Fibroblast of the conjunctiva (primary cell): Measurements from ENCODE around the gene SHC4.

ENCODE experiments used
- DNase-seq: peaks from one replicate; pipeline ENCODE4 v3.0.0-alpha.2; 2010; ENCODE audit warnings: low read depth

SHC4 gene

GRCh38 chr15:48845123-48845522, 118.6 kb downstream of the SHC4 start:
- DNase-seq, result no peak

GRCh38 chr15:48842501-48842900, 121.2 kb downstream of the SHC4 start:
- no peak for DNase-seq

- DNase-seq, result no peak
Observed at GRCh38 chr15:48834756-48835155, 129.0 kb downstream of the SHC4 start.

GRCh38 chr15:48833526-48834239, 130.0 kb downstream of the SHC4 start:
- DNase-seq, result no peak

GRCh38 chr15:48832648-48833047, 131.1 kb downstream of the SHC4 start:
- no peak for DNase-seq

GRCh38 chr15:48828906-48829305, 134.8 kb downstream of the SHC4 start:
- no peak for DNase-seq

GRCh38 chr15:48828471-48828870, 135.2 kb downstream of the SHC4 start:
- DNase-seq, result no peak

- DNase-seq, result no peak
Observed at GRCh38 chr15:48825075-48825474, 138.6 kb downstream of the SHC4 start.

GRCh38 chr15:48823706-48824105, 140.0 kb downstream of the SHC4 start:
- DNase-seq, result no peak

GRCh38 chr15:48823237-48823636, 140.5 kb downstream of the SHC4 start:
- DNase-seq, result no peak

GRCh38 chr15:48814286-48814685, 149.4 kb downstream of the SHC4 start:
- DNase-seq, result no peak

GRCh38 chr15:48811325-48811958, 152.3 kb downstream of the SHC4 start:
- DNase-seq, result no peak

- DNase-seq, result peak; percentile 100
Observed at GRCh38 chr15:48810414-48811324, 153.1 kb downstream of the SHC4 start, which contains the start of gene CEP152. TSS of gene CEP152 (minus strand) at chr15:48811069. CDS start at chr15:48805649, 5,420 bp downstream.

- no peak for DNase-seq
Observed at GRCh38 chr15:48806151-48806550, 157.6 kb downstream of the SHC4 start.

- DNase-seq, result no peak
Observed at GRCh38 chr15:48805591-48805990, 158.1 kb downstream of the SHC4 start.

GRCh38 chr15:48803877-48804276, 159.8 kb downstream of the SHC4 start:
- no peak for DNase-seq

GRCh38 chr15:48802867-48803266, 160.9 kb downstream of the SHC4 start:
- peak; percentile 72 for DNase-seq

GRCh38 chr15:48802257-48802656, 161.5 kb downstream of the SHC4 start:
- DNase-seq, result no peak

- DNase-seq, result peak; percentile 27
Observed at GRCh38 chr15:48800811-48801455, 162.8 kb downstream of the SHC4 start.

- DNase-seq, result no peak
Observed at GRCh38 chr15:48800245-48800644, 163.5 kb downstream of the SHC4 start.

- no peak for DNase-seq
Observed at GRCh38 chr15:48798319-48798718, 165.4 kb downstream of the SHC4 start.

- no peak for DNase-seq
Observed at GRCh38 chr15:48796930-48797329, 166.8 kb downstream of the SHC4 start.
